Non-pigmented ciliary epithelial cell (primary cell): Measurements from ENCODE around the gene NEK1.

Source experiments
- DNase-seq: peaks from one replicate; pipeline ENCODE4 v3.0.0-alpha.2; 2010; ENCODE audit warnings: low read depth

NEK1 gene

DNA sequence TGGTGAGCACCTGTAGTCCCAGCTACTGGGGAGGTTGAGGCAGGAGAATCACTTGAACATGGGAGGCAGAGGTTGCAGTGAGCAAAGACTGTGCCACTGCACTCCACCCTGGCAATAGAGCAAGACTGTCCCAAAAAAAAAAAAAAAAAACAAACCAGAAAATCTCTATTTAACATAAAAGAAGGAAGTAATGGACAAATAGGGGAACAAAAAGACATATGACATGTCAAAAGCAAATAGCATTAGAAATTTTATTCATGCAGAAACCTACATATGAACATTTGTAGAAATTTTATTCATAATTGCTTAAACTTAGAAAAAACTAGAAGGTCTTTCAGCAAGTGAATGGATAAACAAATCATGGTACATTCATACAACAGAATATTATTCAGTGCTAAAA lies 244.6 kb downstream of the NEK1 start:
- DNase-seq = no peak

- no peak for DNase-seq
These were observed 245.6 kb downstream of the NEK1 start for GRCh38 chr4:169366821-169367220.

DNA sequence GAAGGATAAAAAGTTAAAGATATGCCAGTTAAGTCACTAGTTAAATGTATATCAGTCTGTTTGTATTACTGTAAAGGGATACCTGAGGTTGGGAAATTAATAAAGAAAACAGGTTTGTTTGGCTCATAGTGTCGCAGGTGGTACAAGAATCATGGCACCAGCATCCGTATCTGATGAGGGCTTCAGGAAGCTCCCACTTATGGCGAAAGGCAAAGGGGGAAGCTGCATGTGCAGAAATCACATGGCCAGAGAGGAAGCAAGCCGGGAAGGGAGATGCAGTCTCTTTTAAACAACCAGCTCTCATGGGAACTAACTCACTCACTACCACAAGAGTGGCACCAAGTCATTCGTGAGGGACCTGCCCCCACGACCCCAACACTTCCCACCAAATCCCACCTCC lies 249.8 kb downstream of the NEK1 start:
- DNase-seq = no peak

GRCh38 chr4:169361756-169362155 lies 250.6 kb downstream of the NEK1 start:
- DNase-seq = no peak

DNA sequence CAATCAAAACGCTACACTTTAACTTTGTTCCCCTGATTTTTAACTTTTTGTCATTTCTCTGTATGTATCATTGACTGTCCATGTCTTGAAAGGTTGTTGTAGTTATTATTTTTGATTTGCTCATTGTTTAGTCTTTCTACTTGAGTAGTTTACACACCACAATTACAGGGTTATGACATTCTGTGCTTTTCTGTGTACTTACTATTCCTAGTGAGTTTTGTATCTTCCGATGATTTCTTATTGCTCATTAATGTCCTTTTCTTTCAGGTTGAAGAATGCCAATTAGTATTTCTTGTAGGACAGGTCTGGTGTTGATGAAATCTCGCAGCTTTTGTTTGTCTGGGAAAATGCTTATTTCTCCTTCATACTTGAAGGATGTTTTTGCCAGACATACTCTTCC lies 252.4 kb downstream of the NEK1 start:
- DNase-seq = no peak

GRCh38 chr4:169352360-169352759 lies 260.0 kb downstream of the NEK1 start:
- DNase-seq = no peak

- DNase-seq = no peak
These were observed 260.5 kb downstream of the NEK1 start for GRCh38 chr4:169351872-169352271.

- no peak for DNase-seq
These were observed 263.8 kb downstream of the NEK1 start for GRCh38 chr4:169348541-169348940.

DNA sequence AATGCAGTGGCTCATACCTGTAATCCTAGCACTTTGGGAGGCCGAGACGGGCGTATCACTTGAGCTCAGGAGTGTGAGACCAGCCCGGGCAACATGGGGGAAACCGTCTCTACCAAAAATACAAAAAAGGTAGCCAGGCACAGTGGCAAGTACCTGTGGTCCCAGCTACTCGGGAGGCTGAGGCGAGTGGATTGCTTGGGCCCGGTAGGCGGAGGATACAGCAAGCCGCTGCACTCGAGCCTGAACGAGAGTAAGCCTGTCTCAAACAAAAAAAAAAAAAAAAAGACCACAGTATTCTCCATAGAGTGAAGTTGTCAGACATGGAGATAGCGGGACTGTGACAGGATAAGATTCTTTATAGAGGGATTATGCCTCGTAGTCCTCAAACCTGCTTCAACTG lies 265.5 kb downstream of the NEK1 start:
- DNase-seq = no peak

- DNase-seq = no peak
These were observed 267.1 kb downstream of the NEK1 start for GRCh38 chr4:169345316-169345721.
